Activated CD4-positive, CD25-positive, alpha-beta regulatory T cell treated with anti-CD3 and anti-CD28 coated beads, Interleukin-2, amount 50 U/mL, for 16 hours (primary cell): ENCODE data around the gene GPR171.
"Not testable (repeated sequence)": the region's sequence is repeated elsewhere in the genome, so short reads cannot be mapped to it uniquely, and the experiment has no call there.

Source experiments
- DNase-seq: peaks from one replicate; pipeline ENCODE4 v3.0.0-alpha.2; 2020; ENCODE audit warnings: low read depth, low spot score

GPR171 gene

GRCh38 chr3:151203051-151203420 is at the start of gene GPR171:
GPR171 (minus strand) TSS chr3:151203216; CDS start chr3:151199386, 3,830 bp downstream.
- DNase-seq = peak; percentile 23

DNA sequence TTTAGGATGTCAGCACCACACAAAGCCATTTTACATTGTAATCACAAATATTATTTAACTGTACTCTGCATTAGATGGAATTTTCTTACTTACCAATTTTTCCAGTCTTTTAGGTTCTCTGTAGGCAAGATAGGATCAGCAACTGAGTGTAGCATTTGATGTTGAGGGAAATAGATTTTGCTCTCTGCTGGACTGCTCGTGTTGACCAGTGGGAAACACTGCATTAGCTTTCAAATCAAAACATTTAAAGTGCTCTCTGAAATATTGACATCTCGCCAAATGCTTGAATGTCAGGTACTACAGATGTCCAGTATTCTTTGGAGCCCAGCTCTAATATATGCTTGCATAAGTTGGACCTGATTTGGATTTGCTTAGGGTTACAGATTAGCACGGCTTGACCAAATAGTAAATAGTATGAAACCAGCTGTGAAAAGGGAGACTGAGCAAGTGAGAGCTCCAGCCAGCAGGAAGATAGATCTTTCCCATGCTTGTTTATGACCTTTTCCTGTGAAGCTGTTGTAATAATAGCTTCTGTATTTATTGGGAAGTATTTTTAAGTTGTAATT is 45.8 kb upstream of the GPR171 start:
- DNase-seq = no peak

- DNase-seq = not testable (repeated sequence)
These were observed 39.0 kb upstream of the GPR171 start for GRCh38 chr3:151242006-151242405.

DNA sequence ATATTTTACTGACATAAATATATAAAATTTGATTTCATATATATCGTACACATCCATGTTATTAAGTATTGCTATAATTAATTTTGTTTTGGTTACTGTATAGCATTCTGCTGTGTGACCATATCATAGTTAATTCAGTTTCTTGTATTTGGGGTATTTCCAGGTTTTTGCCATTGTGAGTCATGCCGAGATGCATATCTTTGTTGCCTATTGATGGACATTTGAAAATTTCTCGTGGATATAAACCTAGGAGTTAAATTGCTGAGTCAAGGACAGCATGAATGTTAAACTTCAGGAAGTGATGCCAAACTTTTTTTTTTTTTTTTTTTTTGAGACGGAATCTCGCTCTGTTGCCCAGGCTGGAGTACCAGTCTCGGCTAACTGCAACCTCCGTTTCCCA is 33.7 kb upstream of the GPR171 start:
- DNase-seq = no peak

GRCh38 chr3:151236316-151236715 is 33.3 kb upstream of the GPR171 start:
- DNase-seq = no peak

GRCh38 chr3:151234825-151235224 is 31.8 kb upstream of the GPR171 start:
- no peak for DNase-seq

DNA sequence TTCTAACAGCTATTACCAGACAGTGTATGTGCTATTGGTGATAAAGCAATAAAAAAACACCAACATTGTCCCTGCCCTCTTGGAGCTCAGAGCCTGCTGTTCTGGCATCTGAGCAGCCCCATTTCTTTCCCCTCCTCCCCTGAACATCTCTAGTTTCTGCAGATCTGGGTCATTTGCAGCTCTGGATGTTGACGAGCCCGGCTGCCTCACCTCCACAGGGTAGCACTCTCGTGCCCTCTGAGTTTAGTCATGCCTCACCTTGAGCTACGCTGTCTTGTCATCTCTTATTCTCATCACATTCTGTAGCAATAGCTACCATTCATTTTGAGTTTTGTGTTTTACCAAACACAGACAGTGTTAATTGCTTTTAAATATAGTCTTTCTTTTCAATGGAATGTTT is 30.0 kb upstream of the GPR171 start:
- no peak for DNase-seq

- DNase-seq = not testable (repeated sequence)
These were observed 29.4 kb upstream of the GPR171 start for GRCh38 chr3:151232403-151232802.

GRCh38 chr3:151230646-151231045 is 27.6 kb upstream of the GPR171 start:
- no peak for DNase-seq

DNA sequence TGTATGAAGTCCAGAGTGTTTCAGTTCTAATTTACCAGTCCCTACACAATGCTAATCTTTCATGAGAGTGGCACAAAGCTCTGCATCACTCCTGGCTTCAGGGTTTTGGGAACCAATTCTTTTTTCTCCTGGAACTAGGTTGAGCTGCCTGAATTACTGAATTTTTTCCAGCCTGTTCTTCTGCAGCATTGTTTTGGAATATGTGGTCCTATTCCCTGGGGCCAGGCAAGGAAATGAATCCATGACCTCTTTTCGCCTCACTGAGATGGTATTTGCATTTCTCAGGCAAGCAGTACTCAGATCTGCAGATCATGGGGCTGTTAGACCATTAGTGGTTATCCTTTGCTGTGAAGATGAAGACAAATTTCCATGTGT is 25.6 kb upstream of the GPR171 start:
- no peak for DNase-seq

- DNase-seq = peak; percentile 56
These were observed 25.0 kb upstream of the GPR171 start for GRCh38 chr3:151227807-151228665.

DNA sequence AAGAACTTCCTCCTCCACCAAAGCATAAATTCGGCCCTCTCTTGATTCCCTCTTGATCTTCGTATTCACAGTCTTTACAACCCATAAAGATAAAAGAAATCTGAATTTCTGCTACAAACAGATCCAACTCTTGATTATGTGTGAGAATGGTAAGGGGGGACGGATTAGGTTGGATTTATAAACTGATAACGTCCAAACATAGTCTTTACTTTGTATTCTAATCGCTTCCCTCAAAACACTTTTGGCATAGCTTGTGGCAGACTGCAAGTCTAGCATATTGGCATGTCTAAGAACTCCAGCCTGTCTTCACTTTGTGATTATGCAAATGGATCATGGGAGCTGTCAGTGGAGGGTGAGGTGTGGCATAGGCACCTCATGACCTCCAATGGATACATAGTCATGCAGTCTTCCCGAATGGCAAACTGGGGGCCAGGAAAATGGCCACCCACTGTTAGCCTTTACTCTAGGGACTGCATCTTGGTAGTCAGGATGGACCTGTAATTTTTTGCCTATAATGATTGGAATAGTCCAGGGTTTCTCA is 24.3 kb upstream of the GPR171 start:
- no peak for DNase-seq

GRCh38 chr3:151226825-151227224 is 23.8 kb upstream of the GPR171 start:
- DNase-seq = no peak

DNA sequence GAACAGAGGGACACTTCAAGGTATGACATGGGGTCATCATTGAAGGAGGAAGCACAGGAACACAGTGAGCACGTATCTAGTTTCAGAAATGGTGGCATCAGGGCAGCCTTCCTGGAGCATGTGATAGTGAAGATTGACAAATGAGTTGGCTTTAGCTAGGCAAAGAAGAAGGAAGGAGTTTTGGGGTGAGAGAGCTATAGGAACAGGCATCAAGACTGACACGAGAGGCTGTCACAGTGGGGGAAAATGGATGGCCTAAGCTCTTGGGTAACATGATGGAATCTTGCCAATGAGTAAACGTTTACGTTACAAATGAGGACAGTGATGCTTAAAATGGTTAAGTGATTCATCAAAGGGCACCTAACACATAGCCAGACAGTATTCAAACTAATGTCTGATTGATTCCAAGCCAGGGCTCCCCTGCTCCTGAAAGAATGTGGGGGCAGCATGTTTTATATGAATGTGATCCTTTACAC is 23.1 kb upstream of the GPR171 start:
- DNase-seq = no peak

GRCh38 chr3:151225040-151225975 is 22.3 kb upstream of the GPR171 start:
- no peak for DNase-seq

GRCh38 chr3:151224268-151224866 is 21.4 kb upstream of the GPR171 start:
- DNase-seq = no peak

DNA sequence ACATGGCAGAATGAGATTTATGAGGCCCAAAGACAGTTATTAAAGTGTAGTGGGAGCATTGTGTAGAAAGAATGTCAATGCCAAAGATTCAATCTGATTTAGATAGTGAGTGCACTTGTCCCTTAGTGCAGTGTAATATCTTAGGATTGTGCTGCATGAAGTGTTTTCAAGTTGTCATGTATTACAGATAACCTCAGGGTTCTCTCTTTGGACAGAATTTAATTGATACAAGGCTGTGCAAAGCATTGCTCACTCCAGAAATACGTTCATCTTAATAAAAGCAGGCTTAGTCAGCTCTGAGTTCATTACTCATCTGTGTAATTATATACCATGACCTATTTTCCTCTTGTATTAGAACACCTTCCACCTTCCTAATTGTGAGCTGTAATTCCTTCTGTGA is 16.0 kb upstream of the GPR171 start:
- DNase-seq = no peak

GRCh38 chr3:151218136-151218535 is 15.1 kb upstream of the GPR171 start:
- no peak for DNase-seq

GRCh38 chr3:151216641-151217607 is 13.9 kb upstream of the GPR171 start:
- DNase-seq = no peak

DNA sequence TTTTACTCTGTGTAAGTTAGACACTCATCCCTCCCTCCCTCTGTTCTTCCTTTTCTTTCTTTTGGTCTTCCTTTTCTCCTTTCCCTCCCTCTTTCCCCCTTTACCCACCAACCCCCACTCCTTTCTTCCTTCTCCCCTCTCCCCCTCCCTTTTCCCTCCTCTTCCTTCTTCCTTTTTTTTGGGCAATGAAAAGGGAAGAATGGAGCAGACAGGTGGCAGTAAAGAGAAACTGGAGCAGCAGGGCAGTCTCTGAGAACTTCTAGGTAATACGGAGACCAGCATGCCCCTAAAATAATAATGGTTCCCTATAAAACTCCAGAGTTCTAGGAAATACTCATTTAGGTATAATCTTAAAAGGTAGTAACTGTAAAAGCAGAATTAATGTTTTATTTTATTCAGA is 11.4 kb upstream of the GPR171 start:
- no peak for DNase-seq
